Upper lobe of left lung (tissue), 4 donors: ENCODE measurements around the gene MN1.

Experiments used
- EP300 ChIP-seq, 4 donors: sonication (generic); formaldehyde crosslinking; IDR thresholded peaks; one replicate each; pipeline ENCODE4 v1.5.1; 2017; ENCODE audit warnings: antibody characterized with exemption in 4 of 4, control low read depth in 2 of 4
- POLR2A ChIP-seq, 4 donors: fragments of 450-650 bp; IDR thresholded peaks; one replicate each; pipeline ENCODE4 v1.5.1; 2016 to 2017; ENCODE audit warnings: antibody characterized with exemption in 4 of 4, mild to moderate bottlenecking in 2 of 4
- POLR2AphosphoS5 ChIP-seq, 2 donors: sonication (generic); formaldehyde crosslinking; IDR thresholded peaks; one replicate each; pipeline ENCODE4 v1.5.1; 2017; ENCODE audit warnings: antibody characterized with exemption in 2 of 2
- TF ChIP-seq, protein P1 (sequence below), 6 experiments: fragments of 450-650 bp in 4 of 6; fragments of 200-600 bp in 2 of 6; sonication (generic) in 2 of 6; IDR thresholded peaks; one replicate each; pipeline ENCODE4 v1.5.1; 2016 to 2019; ENCODE audit warnings: antibody characterized with exemption in 6 of 6

DNA sequence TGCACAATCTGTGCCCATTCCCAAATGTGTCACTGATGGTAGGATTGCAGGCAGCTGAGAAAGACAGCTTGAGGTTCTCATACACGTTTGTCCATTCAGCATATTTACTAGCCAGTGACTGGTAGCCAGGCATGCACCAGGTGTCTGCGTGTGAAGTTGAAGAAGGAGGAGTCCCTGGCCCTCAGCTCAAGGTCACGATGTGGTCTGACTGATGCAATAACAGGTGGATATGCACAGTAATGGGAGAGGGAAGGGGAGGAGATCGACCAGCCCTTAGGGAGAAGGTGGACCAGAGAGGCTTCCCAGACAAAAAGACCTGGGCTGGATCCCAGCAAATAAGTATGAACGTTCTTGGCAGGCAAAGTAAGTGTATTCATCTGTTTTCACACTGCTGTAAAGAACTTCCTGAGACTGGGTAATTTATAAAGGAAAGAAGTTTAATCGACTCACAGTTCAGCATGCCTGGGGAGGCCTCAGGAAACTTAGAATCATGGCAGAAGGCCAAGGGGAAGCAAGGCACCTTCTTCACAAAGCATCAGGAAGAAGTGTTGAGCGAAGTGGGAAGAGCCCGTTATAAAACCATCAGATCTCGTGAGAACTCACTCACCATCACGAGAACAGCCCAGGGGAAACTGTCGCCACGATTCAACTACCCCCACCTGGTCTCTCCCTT, 96.0 kb downstream of the MN1 start:
- TF ChIP-seq, protein P1, sequence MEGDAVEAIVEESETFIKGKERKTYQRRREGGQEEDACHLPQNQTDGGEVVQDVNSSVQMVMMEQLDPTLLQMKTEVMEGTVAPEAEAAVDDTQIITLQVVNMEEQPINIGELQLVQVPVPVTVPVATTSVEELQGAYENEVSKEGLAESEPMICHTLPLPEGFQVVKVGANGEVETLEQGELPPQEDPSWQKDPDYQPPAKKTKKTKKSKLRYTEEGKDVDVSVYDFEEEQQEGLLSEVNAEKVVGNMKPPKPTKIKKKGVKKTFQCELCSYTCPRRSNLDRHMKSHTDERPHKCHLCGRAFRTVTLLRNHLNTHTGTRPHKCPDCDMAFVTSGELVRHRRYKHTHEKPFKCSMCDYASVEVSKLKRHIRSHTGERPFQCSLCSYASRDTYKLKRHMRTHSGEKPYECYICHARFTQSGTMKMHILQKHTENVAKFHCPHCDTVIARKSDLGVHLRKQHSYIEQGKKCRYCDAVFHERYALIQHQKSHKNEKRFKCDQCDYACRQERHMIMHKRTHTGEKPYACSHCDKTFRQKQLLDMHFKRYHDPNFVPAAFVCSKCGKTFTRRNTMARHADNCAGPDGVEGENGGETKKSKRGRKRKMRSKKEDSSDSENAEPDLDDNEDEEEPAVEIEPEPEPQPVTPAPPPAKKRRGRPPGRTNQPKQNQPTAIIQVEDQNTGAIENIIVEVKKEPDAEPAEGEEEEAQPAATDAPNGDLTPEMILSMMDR (IDR thresholded peaks at IDR 0.05): no peak
- no peak for TF ChIP-seq POLR2A (IDR thresholded peaks at IDR 0.05)
- no peak for TF ChIP-seq EP300 (IDR thresholded peaks at IDR 0.05)
- no peak for TF ChIP-seq POLR2AphosphoS5 (IDR thresholded peaks at IDR 0.05)
